ENCODE results near the gene TMED1.
A peak's percentile ranks its signal among the peaks of the same experiment; 100 is the strongest.

GRCh38 chr19:10858204-10858828 is 22.3 kb upstream of the TMED1 start:
- TF ChIP-seq CTCF (IDR thresholded peaks at IDR 0.05) (peak; percentile 55), MAX (IDR thresholded peaks at IDR 0.05) (no peak), RCOR1 (IDR thresholded peaks at IDR 0.05; ENCODE audit: low read depth, low read length) (no peak), POLR2A (IDR thresholded peaks at IDR 0.05; ENCODE audit: low read length) (no peak), RFX5 (IDR thresholded peaks at IDR 0.05) (no peak), USF2 (IDR thresholded peaks at IDR 0.05) (no peak), SREBF2 (IDR thresholded peaks at IDR 0.05) (no peak), FOSL2 (IDR thresholded peaks at IDR 0.05) (no peak), FOSL2 (CRISPR knock-in tag; IDR thresholded peaks at IDR 0.05) (no peak), BHLHE40 (IDR thresholded peaks at IDR 0.05; ENCODE audit: low read depth, low read length) (no peak)

Measured in A549 (cell line).